Subcutaneous adipose tissue (tissue), 4 donors: ENCODE results near the gene BAAT. TPM values are rescaled to one million over a fixed set of nuclear protein-coding genes. Genes with fewer than 3 reads are reported as not detected.

Experiments
- small RNA-seq: library from RNA; depleted of rRNA; stranded (forward); fragments of <200 nt; gene quantifications from one replicate; pipeline ENCODE3, GENCODE V24; 2016
- total RNA-seq, 4 donors: library from RNA; depleted of rRNA; stranded (reverse); fragments of >200 nt; gene quantifications; one replicate each; pipeline ENCODE4 v1.1.0, GENCODE V29; 2016
- TF ChIP-seq, protein P1 (sequence below): fragments of 450-650 bp; IDR thresholded peaks from one replicate; pipeline ENCODE4 v1.5.1; 2016; ENCODE audit warnings: low read depth, mild to moderate bottlenecking, control low read depth, antibody characterized with exemption, moderate library complexity

The BAAT gene
- total RNA-seq, 4 donors from 2014 or later, result not detected

- TF ChIP-seq, protein P1, sequence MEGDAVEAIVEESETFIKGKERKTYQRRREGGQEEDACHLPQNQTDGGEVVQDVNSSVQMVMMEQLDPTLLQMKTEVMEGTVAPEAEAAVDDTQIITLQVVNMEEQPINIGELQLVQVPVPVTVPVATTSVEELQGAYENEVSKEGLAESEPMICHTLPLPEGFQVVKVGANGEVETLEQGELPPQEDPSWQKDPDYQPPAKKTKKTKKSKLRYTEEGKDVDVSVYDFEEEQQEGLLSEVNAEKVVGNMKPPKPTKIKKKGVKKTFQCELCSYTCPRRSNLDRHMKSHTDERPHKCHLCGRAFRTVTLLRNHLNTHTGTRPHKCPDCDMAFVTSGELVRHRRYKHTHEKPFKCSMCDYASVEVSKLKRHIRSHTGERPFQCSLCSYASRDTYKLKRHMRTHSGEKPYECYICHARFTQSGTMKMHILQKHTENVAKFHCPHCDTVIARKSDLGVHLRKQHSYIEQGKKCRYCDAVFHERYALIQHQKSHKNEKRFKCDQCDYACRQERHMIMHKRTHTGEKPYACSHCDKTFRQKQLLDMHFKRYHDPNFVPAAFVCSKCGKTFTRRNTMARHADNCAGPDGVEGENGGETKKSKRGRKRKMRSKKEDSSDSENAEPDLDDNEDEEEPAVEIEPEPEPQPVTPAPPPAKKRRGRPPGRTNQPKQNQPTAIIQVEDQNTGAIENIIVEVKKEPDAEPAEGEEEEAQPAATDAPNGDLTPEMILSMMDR, result no peak
Measured at GRCh38 chr9:101312661-101313060, 72.1 kb downstream of the BAAT start.

DNA sequence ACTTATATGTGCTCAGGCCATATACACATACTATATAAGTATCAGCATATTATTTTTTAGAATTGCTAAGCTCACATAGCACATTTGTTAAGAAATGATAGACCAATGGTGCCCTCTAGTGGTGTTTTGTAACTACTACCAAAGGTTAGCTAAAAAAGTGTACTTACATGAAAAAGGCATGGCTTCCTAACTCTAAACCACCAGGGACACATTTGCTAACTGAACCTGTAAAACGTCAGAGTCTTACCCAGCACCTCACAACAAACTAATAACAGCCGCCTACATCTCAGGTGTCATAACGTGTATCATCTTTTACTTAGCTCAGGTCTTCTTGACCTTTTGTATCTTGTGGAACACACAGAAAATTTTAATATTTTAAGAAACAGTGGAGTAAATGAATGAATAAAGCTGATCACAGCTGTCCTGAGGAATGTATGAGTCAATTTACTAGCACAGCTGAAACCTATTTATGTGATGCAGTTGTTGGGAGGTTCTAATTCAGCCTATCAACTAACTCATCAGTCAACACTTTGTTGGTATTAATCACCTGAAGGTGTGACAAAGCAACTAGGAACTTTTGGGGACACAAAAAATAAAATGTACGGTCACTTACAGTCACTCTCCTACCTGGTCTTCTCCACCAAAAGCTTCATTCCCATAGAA is 72.9 kb downstream of the BAAT start:
- TF ChIP-seq, protein P1, result no peak

- TF ChIP-seq, protein P1, result no peak
Measured at GRCh38 chr9:101311191-101311590, 73.6 kb downstream of the BAAT start.

Small RNA genes within 50 kb of the gene (small RNA-seq; reads per million reads assigned to genes)
- gene RF00322, result not detected

Other genes starting within 250 kb of the BAAT start
- gene MRPL50, start 13.6 kb upstream of the BAAT start, total RNA-seq, result 10 to 100 TPM in 1 of 4 donors, 1 to 10 TPM in 3; 7.3 to 17.9 (median 8.1) TPM
- 10 to 100 TPM; 24.6 to 31.9 (median 29.5) TPM for gene ZNF189, start 13.8 kb upstream of the BAAT start, total RNA-seq
- gene ALDOB, start 50.8 kb upstream of the BAAT start, total RNA-seq, result not detected
- gene RNF20, start 148.8 kb upstream of the BAAT start, total RNA-seq, result 10 to 100 TPM; 21.5 to 23.2 (median 22.9) TPM
- gene PPP3R2, start 210.0 kb upstream of the BAAT start, total RNA-seq, result not detected